ENCODE data around the gene ADAT2.

Gene ADAT2

DNA sequence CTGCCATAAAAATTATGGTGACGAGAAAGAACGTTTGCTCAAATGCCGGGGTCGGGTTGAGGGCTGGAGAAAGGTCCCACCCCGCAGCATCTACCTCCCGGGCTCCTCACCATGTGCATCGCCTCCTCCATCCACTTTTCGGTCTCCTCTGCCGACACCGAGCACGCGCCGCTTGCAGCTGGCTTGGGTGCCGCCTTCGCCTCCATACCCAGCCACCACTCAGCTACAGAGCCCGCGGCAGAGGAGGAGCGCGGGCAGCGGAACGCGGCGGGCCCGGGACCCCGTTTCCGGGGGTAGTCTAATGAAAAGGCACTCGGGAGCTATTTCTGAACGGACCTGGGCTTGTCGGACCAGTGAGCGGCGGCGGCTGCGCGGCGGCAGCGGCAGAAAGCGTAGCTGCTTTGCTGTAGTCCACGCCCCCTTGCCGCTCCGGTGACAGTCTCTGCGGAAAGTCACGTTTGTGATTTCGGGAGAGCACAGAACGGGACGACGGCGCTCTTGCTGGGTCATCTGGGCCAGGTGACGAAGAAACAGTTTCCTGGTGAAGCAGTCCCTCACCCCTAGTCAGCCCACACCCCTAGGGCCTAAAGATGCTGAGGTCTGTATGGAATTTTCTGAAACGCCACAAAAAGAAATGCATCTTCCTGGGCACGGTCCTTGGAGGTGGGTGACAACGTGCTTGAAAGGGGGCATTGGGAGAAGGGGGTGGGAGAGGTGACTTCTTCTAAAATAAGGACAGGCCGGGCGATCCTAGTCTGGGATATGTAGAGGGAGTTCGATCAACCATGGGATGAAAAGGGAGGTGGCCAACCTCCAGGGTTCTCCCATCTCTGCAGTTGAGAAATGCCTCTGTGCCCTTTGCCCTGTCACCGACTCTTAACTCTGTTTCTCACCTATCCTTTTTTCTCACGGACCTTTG, at the start of gene ADAT2, which contains the start of gene PEX3:
ADAT2 (minus strand) TSS at position 243 of the 919 bp plus-strand sequence; CDS start at position 206, 37 bp downstream.
PEX3 (plus strand) TSS at position 353 of the 919 bp plus-strand sequence; CDS start at position 591, 238 bp downstream.
- Histone ChIP-seq H3K27me3 (ENCODE audit: control insufficient read depth, low read length) (no peaks in the 10 kb centered on the region), H3F3A (ENCODE audit: control insufficient read depth, insufficient read depth) (peaks cover 5% of the 10 kb centered on the region; the same call in 1 of the 2 replicates), H3K4me3 (ENCODE audit: low read length) (peak within 1 kb of the TSS; percentile 90), H3K9me3 (ENCODE audit: control insufficient read depth, insufficient read depth, low read length) (no peaks in the 10 kb centered on the region), H3K27ac (ENCODE audit: low read depth, low read length) (peak within 1 kb of the TSS; percentile 53), H3K4me2 (ENCODE audit: low read length) (peak within 1 kb of the TSS; percentile 68), H3K36me3 (ENCODE audit: control insufficient read depth, low read length) (peaks cover 11% of the 10 kb centered on the region; the same call in 1 of the 2 replicates), H3K4me1 (ENCODE audit: control insufficient read depth, low read length) (peaks cover 32% of the 10 kb centered on the region), H4K20me1 (ENCODE audit: control insufficient read depth, insufficient read depth, low read depth, low read length) (0 out of 2 replicates have a peak, but pooled peaks cover 4% of the 10 kb centered on the region), H3K9me2 (replicated peaks; ENCODE audit: control insufficient read depth, low read length) (no peaks in the 10 kb centered on the region), H3K79me2 (ENCODE audit: control insufficient read depth, low read length) (peaks cover 84% of the 10 kb centered on the region)
- no peak for TF ChIP-seq EZH2phosphoT487 (IDR thresholded peaks at IDR 0.05; ENCODE audit: borderline replicate concordance, low read length)
- TF ChIP-seq, protein P1, sequence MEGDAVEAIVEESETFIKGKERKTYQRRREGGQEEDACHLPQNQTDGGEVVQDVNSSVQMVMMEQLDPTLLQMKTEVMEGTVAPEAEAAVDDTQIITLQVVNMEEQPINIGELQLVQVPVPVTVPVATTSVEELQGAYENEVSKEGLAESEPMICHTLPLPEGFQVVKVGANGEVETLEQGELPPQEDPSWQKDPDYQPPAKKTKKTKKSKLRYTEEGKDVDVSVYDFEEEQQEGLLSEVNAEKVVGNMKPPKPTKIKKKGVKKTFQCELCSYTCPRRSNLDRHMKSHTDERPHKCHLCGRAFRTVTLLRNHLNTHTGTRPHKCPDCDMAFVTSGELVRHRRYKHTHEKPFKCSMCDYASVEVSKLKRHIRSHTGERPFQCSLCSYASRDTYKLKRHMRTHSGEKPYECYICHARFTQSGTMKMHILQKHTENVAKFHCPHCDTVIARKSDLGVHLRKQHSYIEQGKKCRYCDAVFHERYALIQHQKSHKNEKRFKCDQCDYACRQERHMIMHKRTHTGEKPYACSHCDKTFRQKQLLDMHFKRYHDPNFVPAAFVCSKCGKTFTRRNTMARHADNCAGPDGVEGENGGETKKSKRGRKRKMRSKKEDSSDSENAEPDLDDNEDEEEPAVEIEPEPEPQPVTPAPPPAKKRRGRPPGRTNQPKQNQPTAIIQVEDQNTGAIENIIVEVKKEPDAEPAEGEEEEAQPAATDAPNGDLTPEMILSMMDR (IDR thresholded peaks at IDR 0.05; ENCODE audit: low read depth, low read length, poor library complexity, severe bottlenecking), result no peak

GRCh38 chr6:143498428-143498827, 47.9 kb upstream of the ADAT2 start:
- Histone ChIP-seq H3K36me3 (ENCODE audit: control insufficient read depth, low read length) (no peaks in the 10 kb centered on the region), H3K4me2 (ENCODE audit: low read length) (no peak overlapping the region), H3K9me2 (replicated peaks; ENCODE audit: control insufficient read depth, low read length) (no peaks in the 10 kb centered on the region), H3K4me3 (ENCODE audit: low read length) (no peak overlapping the region), H3K79me2 (ENCODE audit: control insufficient read depth, low read length) (no peaks in the 10 kb centered on the region), H3F3A (ENCODE audit: control insufficient read depth, insufficient read depth) (no peaks in the 10 kb centered on the region), H3K27me3 (ENCODE audit: control insufficient read depth, low read length) (no peaks in the 10 kb centered on the region), H3K27ac (ENCODE audit: low read depth, low read length) (no peak overlapping the region), H3K4me1 (ENCODE audit: control insufficient read depth, low read length) (no peaks in the 10 kb centered on the region), H4K20me1 (ENCODE audit: control insufficient read depth, insufficient read depth, low read depth, low read length) (no peaks in the 10 kb centered on the region), H3K9me3 (ENCODE audit: control insufficient read depth, insufficient read depth, low read length) (no peaks in the 10 kb centered on the region)
- no peak for TF ChIP-seq EZH2phosphoT487 (IDR thresholded peaks at IDR 0.05; ENCODE audit: borderline replicate concordance, low read length)
- TF ChIP-seq, protein P1 (IDR thresholded peaks at IDR 0.05; ENCODE audit: low read depth, low read length, poor library complexity, severe bottlenecking), result no peak

- Histone ChIP-seq H3K27me3 (ENCODE audit: control insufficient read depth, low read length) (no peaks in the 10 kb centered on the region), H3K4me2 (ENCODE audit: low read length) (no peak overlapping the region), H3K4me1 (ENCODE audit: control insufficient read depth, low read length) (no peaks in the 10 kb centered on the region), H3K79me2 (ENCODE audit: control insufficient read depth, low read length) (no peaks in the 10 kb centered on the region), H4K20me1 (ENCODE audit: control insufficient read depth, insufficient read depth, low read depth, low read length) (no peaks in the 10 kb centered on the region), H3K9me2 (replicated peaks; ENCODE audit: control insufficient read depth, low read length) (no peaks in the 10 kb centered on the region), H3F3A (ENCODE audit: control insufficient read depth, insufficient read depth) (no peaks in the 10 kb centered on the region), H3K36me3 (ENCODE audit: control insufficient read depth, low read length) (no peaks in the 10 kb centered on the region), H3K9me3 (ENCODE audit: control insufficient read depth, insufficient read depth, low read length) (no peaks in the 10 kb centered on the region), H3K27ac (ENCODE audit: low read depth, low read length) (no peak overlapping the region), H3K4me3 (ENCODE audit: low read length) (no peak overlapping the region)
- TF ChIP-seq EZH2phosphoT487 (IDR thresholded peaks at IDR 0.05; ENCODE audit: borderline replicate concordance, low read length), result no peak
- TF ChIP-seq, protein P1 (IDR thresholded peaks at IDR 0.05; ENCODE audit: low read depth, low read length, poor library complexity, severe bottlenecking), result no peak
Observed at GRCh38 chr6:143496974-143497373, 46.5 kb upstream of the ADAT2 start.

All from DOHH2 (cell line).